ENCODE data around the gene DUT. TPM values are rescaled to one million over a fixed set of nuclear protein-coding genes. Genes with fewer than 3 reads are reported as not detected.

DUT gene
- total RNA-seq, 1 experiment from 2014 or later = 130 TPM

- no peak overlapping the region for H3K9ac ChIP-seq (ENCODE audit: low read length)
- H3K36me3 ChIP-seq (ENCODE audit: control insufficient read depth in 1 of 2, insufficient read depth in 2 of 2, low read length in 2 of 2) = no peaks in the 10 kb centered on the region
- ChIA-PET POLR2A (no interaction called here), CTCF (no interaction called here), RAD21 (ENCODE audit: low non-redundant PET in 1 of 2, low total read pairs in 2 of 2, uncharacterized antibody in 2 of 2, unreplicated experiment in 2 of 2) (no interaction called here)
- DNase-seq (ENCODE audit: low read depth, low spot score) (no peak), ATAC-seq (no peak)
- no peak overlapping the region for H3K4me2 ChIP-seq (ENCODE audit: low read length)
- intact Hi-C loops (cut with micrococcal nuclease) = no loop called here
- TF ChIP-seq EGR1 (IDR thresholded peaks at IDR 0.05; ENCODE audit: low read depth) (no peak), ZFX (IDR thresholded peaks at IDR 0.05) (no peak), SRF (IDR thresholded peaks at IDR 0.05; ENCODE audit: low read depth) (no peak), EZH2 (IDR thresholded peaks at IDR 0.05) (no peak), POLR2A (IDR thresholded peaks at IDR 0.05; ENCODE audit: borderline replicate concordance, extremely low read depth, insufficient read depth, insufficient read length) (no peak), ATF3 (IDR thresholded peaks at IDR 0.05) (no peak), ZNF274 (IDR thresholded peaks at IDR 0.05; ENCODE audit: low read depth, low read length) (no peak), YY1 (IDR thresholded peaks at IDR 0.05; ENCODE audit: extremely low read depth, insufficient replicate concordance, low read depth, low read length) (no peak), CEBPB (IDR thresholded peaks at IDR 0.05; ENCODE audit: low read depth) (no peak), CBX3 (IDR thresholded peaks at IDR 0.05; ENCODE audit: low read depth) (no peak), ZBTB33 (IDR thresholded peaks at IDR 0.05; ENCODE audit: extremely low read depth, insufficient replicate concordance, low read length) (no peak), SIN3A (IDR thresholded peaks at IDR 0.05; ENCODE audit: low read depth) (no peak)
- peaks cover 0 to 9% of the 10 kb centered on the region in 2 experiments; a peak in 2 of 4 replicates for H3K4me1 ChIP-seq (ENCODE audit: control insufficient read depth in 1 of 2, insufficient read depth in 2 of 2, low read length in 2 of 2)
- no TSS peak for BruUV-seq (replicated peaks)
- H3K27ac ChIP-seq (ENCODE audit: low read depth, low read length) = no peak overlapping the region
- H4K20me1 ChIP-seq (ENCODE audit: insufficient read depth) = no peaks in the 10 kb centered on the region
- 0 out of 2 replicates have a peak, but pooled peaks cover 4% of the 10 kb centered on the region for H3K9me2 ChIP-seq (ENCODE audit: insufficient read depth)
- no peak overlapping the region for H3K4me3 ChIP-seq (replicated peaks in 1 of 2; ENCODE audit: low read depth in 1 of 2, low read length in 2 of 2)
- H3K27me3 ChIP-seq (ENCODE audit: insufficient read depth, low read length) = no peaks in the 10 kb centered on the region
- H3K9me3 ChIP-seq (ENCODE audit: control insufficient read depth in 1 of 2, insufficient read depth in 1 of 2, low read depth in 1 of 2, low read length in 2 of 2) = no peaks in the 10 kb centered on the region
- no peaks in the 10 kb centered on the region for H3K79me2 ChIP-seq (ENCODE audit: insufficient read depth, low read length)
- no peak overlapping the region for H2AFZ ChIP-seq (ENCODE audit: low read depth, low read length, poor library complexity, severe bottlenecking)
Measured at GRCh38 chr15:48375767-48376166, 44.5 kb downstream of the DUT start.
